SK-N-SH (cell line): ENCODE data around the gene NYAP2. TPM values are rescaled to one million over a fixed set of nuclear protein-coding genes. Genes with fewer than 3 reads are reported as not detected.

Experiments used
- CTCF ChIA-PET: fragments of 300-600, 350-600 bp; formaldehyde crosslinking; extraction: SDS; loops from one replicate; lab custom pipeline; 2021; lab: Yijun Ruan, JAX
- POLR2A ChIA-PET: fragments of 350-600 bp; sonication (Branson Sonifier 250); formaldehyde crosslinking; extraction: SDS; loops from one replicate; lab custom pipeline; 2020; ENCODE audit warnings: antibody characterized with exemption, inconsistent platforms; lab: Yijun Ruan, JAX
- DNase-seq: peaks from one replicate; pipeline ENCODE4 v3.0.0; 2012
- H2AFZ ChIP-seq: fragments of 200-600 bp; sonication (generic); 2 replicates; pipeline ENCODE4 v1.8.1; 2016; ENCODE audit warnings: antibody characterized with exemption, mild to moderate bottlenecking, low read depth
- H3F3A ChIP-seq: fragments of 200-600 bp; sonication (generic); replicated peaks from 2 replicates; pipeline ENCODE3; 2016; ENCODE audit warnings: antibody characterized with exemption, mild to moderate bottlenecking; ENCODE audit not compliant: insufficient read depth
- H3K27ac ChIP-seq, 2 experiments: fragments of 200-500 bp in 1 of 2; fragments of 200-600 bp in 1 of 2; sonication (Bioruptor generic) in 1 of 2; sonication (generic), shearing (Covaris generic) in 1 of 2; 2 replicates each; pipeline versions ENCODE4 v1.5.1 to v1.6.1; 2014 to 2016; ENCODE audit warnings: low read depth in 2 of 2, inconsistent platforms in 1 of 2, low read length in 1 of 2, mild to moderate bottlenecking in 1 of 2, mixed read lengths in 1 of 2
- H3K27me3 ChIP-seq: fragments of 200-600 bp; sonication (generic), shearing (Covaris generic); 2 replicates; pipeline ENCODE4 v1.6.1; 2016; ENCODE audit warnings: mixed run types; ENCODE audit not compliant: insufficient read depth
- H3K36me3 ChIP-seq, 2 experiments: fragments of 200-500 bp in 1 of 2; fragments of 200-600 bp in 1 of 2; sonication (Bioruptor generic) in 1 of 2; sonication (generic) in 1 of 2; replicated peaks in 1 of 2; 2 replicates each; pipeline versions ENCODE3 to v1.5.1; 2014 to 2016; ENCODE audit warnings: low read length in 1 of 2, mild to moderate bottlenecking in 1 of 2; ENCODE audit not compliant: insufficient read depth in 2 of 2, control insufficient read depth in 1 of 2
- H3K4me1 ChIP-seq, 2 experiments: fragments of 200-500 bp in 1 of 2; fragments of 200-600 bp in 1 of 2; sonication (Bioruptor generic) in 1 of 2; sonication (generic), shearing (Covaris generic) in 1 of 2; 2 replicates each; pipeline versions ENCODE4 v1.5.1 to v1.6.1; 2014 to 2016; ENCODE audit warnings: low read depth in 1 of 2, low read length in 1 of 2, mixed run types in 1 of 2; ENCODE audit not compliant: insufficient read depth in 2 of 2, control insufficient read depth in 1 of 2
- H3K4me2 ChIP-seq: fragments of 200-600 bp; sonication (generic), shearing (Covaris generic); 2 replicates; pipeline ENCODE4 v1.6.1; 2017; ENCODE audit warnings: mixed run types
- H3K4me3 ChIP-seq, 2 experiments: fragments of 200-500 bp in 1 of 2; fragments of 200-600 bp in 1 of 2; sonication (Bioruptor generic) in 1 of 2; sonication (generic), shearing (Covaris generic) in 1 of 2; 2 replicates each; pipeline versions ENCODE4 v1.5.1 to v1.8.1; 2014 to 2016; ENCODE audit warnings: low read depth in 2 of 2, inconsistent platforms in 1 of 2, low read length in 1 of 2, mild to moderate bottlenecking in 1 of 2, mixed read lengths in 1 of 2, moderate library complexity in 1 of 2
- H3K79me2 ChIP-seq: fragments of 200-600 bp; sonication (generic); 2 replicates; pipeline ENCODE4 v1.8.1; 2017; ENCODE audit warnings: mild to moderate bottlenecking; ENCODE audit not compliant: insufficient read depth
- H3K9ac ChIP-seq: fragments of 200-600 bp; sonication (generic); 2 replicates; pipeline ENCODE4 v1.6.1; 2017; ENCODE audit warnings: mixed run types
- H3K9me2 ChIP-seq: fragments of 200-600 bp; sonication (generic); 2 replicates; pipeline ENCODE4 v1.6.1; 2017; ENCODE audit warnings: mixed run types
- H3K9me3 ChIP-seq: fragments of 200-600 bp; sonication (generic); 2 replicates; pipeline ENCODE4 v1.6.1; 2017; ENCODE audit warnings: mixed run types, mild to moderate bottlenecking, moderate library complexity
- H4K20me1 ChIP-seq: fragments of 200-600 bp; sonication (generic); 2 replicates; pipeline ENCODE4 v1.6.1; 2017; ENCODE audit warnings: mild to moderate bottlenecking, mixed run types; ENCODE audit not compliant: insufficient read depth
- CTCF ChIP-seq: fragments of 200-600 bp; sonication (generic); IDR thresholded peaks from 2 replicates; pipeline ENCODE4 v1.6.1; 2017; ENCODE audit warnings: antibody characterized with exemption, mild to moderate bottlenecking, moderate library complexity
- MAX ChIP-seq: IDR thresholded peaks from 2 replicates; pipeline ENCODE4 v1.4.0; 2012; ENCODE audit warnings: low read depth
- NFIC ChIP-seq: IDR thresholded peaks from 2 replicates; pipeline ENCODE4 v1.4.0; 2012; ENCODE audit warnings: borderline replicate concordance
- RAD21 ChIP-seq: IDR thresholded peaks from 2 replicates; pipeline ENCODE4 v1.6.1; 2012; ENCODE audit warnings: mild to moderate bottlenecking, low read length
- SIN3A ChIP-seq: IDR thresholded peaks from 2 replicates; pipeline ENCODE4 v1.6.1; 2012; ENCODE audit warnings: low read depth, mild to moderate bottlenecking, low read length, moderate library complexity, borderline replicate concordance
- SMC3 ChIP-seq: IDR thresholded peaks from 2 replicates; pipeline ENCODE4 v1.6.1; 2012; ENCODE audit warnings: low read depth, low read length, improper control_type of control experiment
- TAF1 ChIP-seq: IDR thresholded peaks from 2 replicates; pipeline ENCODE4 v1.6.1; 2012; ENCODE audit warnings: low read depth, mild to moderate bottlenecking, low read length, moderate library complexity, borderline replicate concordance
- USF1 ChIP-seq: IDR thresholded peaks from 2 replicates; pipeline ENCODE4 v1.4.0; 2012; ENCODE audit warnings: low read depth, borderline replicate concordance
- USF2 ChIP-seq: fragments of 150-350 bp; IDR thresholded peaks from 2 replicates; pipeline ENCODE4 v1.6.1; 2017; ENCODE audit warnings: antibody characterized with exemption, low read length, low read depth, borderline replicate concordance
- ZBTB33 ChIP-seq: IDR thresholded peaks from 2 replicates; pipeline ENCODE4 v1.4.0; 2012; ENCODE audit warnings: low read depth, borderline replicate concordance
- WGBS: methylation state at CpG from one replicate; pipeline ENCODE4 v1.1.6; 2017; ENCODE audit warnings: low lambda C conversion rate; 5-methylcytosine and 5-hydroxymethylcytosine counted together
- polyA plus RNA-seq, 3 experiments: library from polyadenylated mRNA; depleted of rRNA; stranded (reverse); fragments of >200 nt; gene quantifications; 2 replicates each; pipeline ENCODE4 v1.2.3, GENCODE V29; 2012

NYAP2 gene
- polyA plus RNA-seq, 1 of the 3 experiments (the other 2 are of a cell fraction) = not detected

- TF ChIP-seq ZBTB33 (no peak), SMC3 (no peak), SIN3A (no peak), USF2 (no peak), NFIC (no peak), TAF1 (no peak)
- ChIA-PET POLR2A (no interaction called here), CTCF (interaction anchor here (1.3 to 3.3 kb wide), 3 partner anchors 1135 to 1463 kb away, joined by 3 to 15 read pairs (median 8); no protein-coding TSS in a partner anchor)
- H3K27ac ChIP-seq = no peak overlapping the region
- H3K36me3 ChIP-seq = no peaks in the 10 kb centered on the region
- peaks cover 9% of the 10 kb centered on the region for H3F3A ChIP-seq
- H3K4me1 ChIP-seq = peaks cover 0 to 17% of the 10 kb centered on the region in 2 experiments; a peak in 2 of 4 replicates
- no peaks in the 10 kb centered on the region for H3K79me2 ChIP-seq
- no peak overlapping the region for H3K9ac ChIP-seq
- H3K27me3 ChIP-seq = no peaks in the 10 kb centered on the region
- no peak overlapping the region for H2AFZ ChIP-seq
- WGBS = 74% methylated on average over 2 of the region's 2 CpGs
- H3K9me3 ChIP-seq = no peaks in the 10 kb centered on the region
- no peak overlapping the region for H3K4me2 ChIP-seq
- H3K4me3 ChIP-seq = no peak overlapping the region
- no peaks in the 10 kb centered on the region for H4K20me1 ChIP-seq
- H3K9me2 ChIP-seq = no peaks in the 10 kb centered on the region
- DNase-seq = no peak
Observed at GRCh38 chr2:225667445-225667844, 267.9 kb downstream of the NYAP2 start.

- 26% methylated on average over 2 of the region's 2 CpGs for WGBS
Observed at GRCh38 chr2:225668606-225669266, 269.2 kb downstream of the NYAP2 start.

More at GRCh38 chr2:225668606-225669266, 269.2 kb downstream of the NYAP2 start:
- H3K27ac ChIP-seq = no peak overlapping the region
- H3K36me3 ChIP-seq = no peaks in the 10 kb centered on the region
- no peak overlapping the region for H3K4me2 ChIP-seq
- DNase-seq = peak; percentile 42
- H3K4me1 ChIP-seq = peaks cover 0 to 17% of the 10 kb centered on the region in 2 experiments; a peak in 2 of 4 replicates
- H3K9ac ChIP-seq = no peak overlapping the region
- TF ChIP-seq SMC3 (peak; percentile 59), CTCF (peak; percentile 90), MAX (no peak), RAD21 (peak; percentile 73), USF1 (no peak)
- peaks cover 9% of the 10 kb centered on the region for H3F3A ChIP-seq
- H4K20me1 ChIP-seq = no peaks in the 10 kb centered on the region
- no peaks in the 10 kb centered on the region for H3K9me3 ChIP-seq
- no peaks in the 10 kb centered on the region for H3K27me3 ChIP-seq
- H3K9me2 ChIP-seq = no peaks in the 10 kb centered on the region
- no peak overlapping the region; a peak in 1 of 4 replicates for H3K4me3 ChIP-seq
- ChIA-PET POLR2A (no interaction called here), CTCF (interaction anchor here (0.6 to 2.3 kb wide), 13 partner anchors 8 to 1444 kb away, joined by 3 to 15 read pairs (median 4); partner anchors contain the start of gene IRS1)
- H2AFZ ChIP-seq = no peak overlapping the region
- H3K79me2 ChIP-seq = no peaks in the 10 kb centered on the region
